Measurements from ENCODE around the gene ZBTB22.
A peak's percentile ranks its signal among the peaks of the same experiment; 100 is the strongest.
"Not testable (repeated sequence)": the region's sequence is repeated elsewhere in the genome, so short reads cannot be mapped to it uniquely, and the experiment has no call there.

ZBTB22 gene

DNA sequence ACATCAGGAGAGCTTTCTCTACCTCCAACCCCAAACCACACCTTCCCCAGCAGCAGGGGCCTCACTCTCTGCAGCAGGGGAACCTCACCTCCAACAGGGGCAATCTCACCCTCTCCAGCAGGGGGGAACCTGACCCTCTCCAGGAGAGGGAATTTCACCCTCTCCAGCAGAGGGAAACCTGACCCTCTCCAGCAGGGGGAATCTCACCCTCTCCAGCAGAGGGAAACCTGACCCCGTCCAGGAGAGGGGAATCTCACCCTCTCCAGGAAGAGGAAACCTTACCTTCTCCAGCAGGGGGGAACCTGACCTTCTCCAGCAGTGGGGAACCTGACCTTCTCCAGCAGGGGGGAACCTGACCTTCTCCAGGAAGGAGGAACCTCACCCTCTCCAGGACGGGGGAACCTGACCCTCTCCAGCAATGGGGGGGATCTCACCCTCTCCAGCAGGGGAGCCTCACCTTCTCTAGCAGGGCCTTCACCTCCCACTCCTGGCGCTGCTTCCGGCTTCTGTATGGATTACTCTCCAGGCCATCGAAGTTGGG is 37.5 kb downstream of the ZBTB22 start:
- DNase-seq (ENCODE audit: low read depth in 2 of 2), result no peak

DNA sequence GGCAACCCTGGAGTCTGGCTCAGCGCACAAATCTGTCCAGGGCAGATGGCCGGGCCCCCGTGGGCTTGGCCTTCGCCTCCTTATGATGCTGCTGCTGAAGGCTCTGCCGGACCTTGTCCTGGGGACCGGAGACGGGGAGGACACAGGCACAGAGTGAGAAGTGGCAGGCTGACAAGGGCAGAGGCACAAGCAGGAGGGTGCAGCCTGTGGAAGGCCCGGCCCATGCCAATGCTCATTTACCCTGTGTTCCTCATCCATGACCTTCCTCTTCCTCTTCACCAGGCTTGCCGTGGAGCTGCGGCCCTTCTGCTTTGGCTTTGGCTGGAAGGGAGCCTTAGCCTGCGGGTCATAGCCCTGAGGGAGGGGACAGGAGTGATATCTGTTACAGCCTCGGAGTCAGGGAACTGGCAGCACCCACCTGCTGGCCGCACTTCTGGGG is 38.3 kb downstream of the ZBTB22 start:
- DNase-seq (ENCODE audit: low read depth in 2 of 2), result no peak

DNA sequence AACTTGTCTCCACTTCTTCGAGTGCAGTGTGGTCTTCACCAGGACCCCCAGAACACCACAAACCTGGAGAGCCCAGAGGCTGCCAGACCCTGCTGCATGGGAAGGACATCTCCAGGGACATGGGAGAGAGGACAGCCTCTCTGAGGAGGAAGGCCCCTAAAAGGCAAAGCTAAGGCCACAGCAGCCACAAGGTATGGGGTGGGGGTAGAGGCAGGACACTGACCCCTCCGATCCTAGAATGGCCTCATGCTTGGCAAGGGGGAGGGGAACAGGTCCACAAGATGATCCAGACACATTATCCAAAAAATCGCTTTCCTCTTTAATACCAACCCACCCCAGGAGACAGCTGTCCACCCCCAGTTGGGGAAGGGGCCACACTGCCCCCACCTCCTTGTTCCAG is 38.7 kb downstream of the ZBTB22 start:
- no peak for DNase-seq (ENCODE audit: low read depth in 2 of 2)

DNA sequence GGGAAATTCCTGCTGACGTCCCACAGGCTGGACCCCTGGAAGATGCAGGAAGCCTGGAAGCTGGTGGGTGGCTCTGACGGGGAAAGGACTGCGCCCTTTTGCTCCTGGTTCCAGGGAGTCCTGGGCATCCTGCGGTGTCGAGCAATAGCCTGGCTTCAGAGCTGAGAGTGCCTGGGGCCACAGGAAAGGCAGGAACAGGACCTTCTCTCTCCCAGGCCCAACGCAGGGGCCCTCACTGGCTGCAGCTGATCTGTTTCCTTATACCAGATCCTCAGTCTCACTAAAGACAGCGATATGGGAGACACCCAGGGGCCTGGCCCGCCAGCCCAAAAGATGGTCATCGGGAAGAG is 39.2 kb downstream of the ZBTB22 start:
- DNase-seq (ENCODE audit: low read depth in 2 of 2), result no peak

DNA sequence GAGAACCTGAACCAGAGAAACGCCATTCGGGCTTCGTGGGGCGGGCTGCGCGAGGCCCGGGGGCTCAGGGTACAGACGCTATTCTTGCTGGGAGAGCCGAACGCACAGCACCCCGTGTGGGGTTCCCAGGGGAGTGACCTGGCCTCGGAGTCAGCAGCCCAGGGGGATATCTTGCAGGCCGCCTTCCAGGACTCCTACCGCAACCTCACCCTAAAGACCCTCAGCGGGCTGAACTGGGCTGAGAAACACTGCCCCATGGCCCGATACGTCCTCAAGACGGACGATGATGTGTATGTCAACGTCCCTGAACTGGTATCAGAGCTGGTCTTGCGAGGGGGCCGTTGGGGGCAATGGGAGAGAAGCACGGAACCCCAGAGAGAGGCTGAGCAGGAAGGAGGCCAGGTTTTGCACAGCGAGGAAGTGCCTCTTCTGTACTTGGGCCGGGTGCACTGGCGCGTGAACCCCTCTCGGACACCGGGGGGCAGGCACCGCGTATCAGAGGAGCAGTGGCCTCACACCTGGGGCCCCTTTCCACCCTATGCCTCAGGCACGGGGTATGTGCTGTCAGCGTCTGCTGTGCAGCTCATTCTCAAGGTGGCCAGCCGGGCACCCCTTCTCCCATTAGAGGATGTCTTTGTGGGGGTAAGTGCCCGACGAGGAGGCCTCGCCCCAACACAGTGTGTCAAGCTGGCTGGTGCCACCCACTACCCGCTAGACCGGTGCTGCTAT is 39.7 kb downstream of the ZBTB22 start:
- no peak for DNase-seq (ENCODE audit: low read depth in 2 of 2)

DNA sequence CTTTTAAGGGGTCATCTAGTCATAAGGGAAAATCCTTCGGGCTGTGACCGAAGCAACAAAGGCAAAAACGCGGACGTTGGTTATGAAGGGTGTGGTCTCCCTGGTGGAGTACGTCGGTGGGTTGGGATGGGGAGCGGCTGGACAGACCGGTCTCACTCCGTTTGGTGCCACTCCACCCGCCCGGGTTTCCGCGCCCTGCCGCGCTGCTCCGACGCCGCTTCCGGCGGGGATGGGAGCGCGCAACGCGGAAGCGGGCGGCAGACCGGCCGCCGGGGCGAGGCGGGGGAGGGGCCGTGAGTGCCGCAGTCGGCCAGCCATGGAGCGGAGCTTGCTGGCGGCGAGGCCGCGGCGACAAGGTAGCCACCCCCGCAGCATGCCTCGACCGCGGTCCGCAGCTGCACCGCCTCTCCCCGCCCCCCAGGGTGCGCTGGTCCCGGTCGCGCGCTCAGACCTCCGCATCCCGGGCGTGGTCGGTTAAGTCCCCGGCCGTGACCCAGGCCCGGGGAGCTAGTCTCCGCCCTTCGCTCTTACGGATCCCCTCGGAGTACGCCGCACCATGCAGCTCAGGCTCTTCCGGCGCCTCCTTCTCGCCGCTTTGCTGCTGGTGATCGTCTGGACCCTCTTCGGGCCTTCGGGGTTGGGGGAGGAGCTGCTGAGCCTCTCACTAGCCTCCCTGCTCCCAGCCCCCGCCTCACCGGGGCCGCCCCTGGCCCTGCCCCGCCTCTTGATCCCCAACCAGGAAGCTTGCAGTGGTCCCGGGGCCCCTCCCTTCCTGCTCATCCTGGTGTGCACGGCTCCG is 40.5 kb downstream of the ZBTB22 start, which contains the start of gene B3GALT4:
Gene B3GALT4, plus strand, starts transcription at position 260 of the 799 bp plus-strand sequence. Its CDS starts 297 bp downstream, at position 557.
- DNase-seq (ENCODE audit: low read depth in 2 of 2), result no peak

DNA sequence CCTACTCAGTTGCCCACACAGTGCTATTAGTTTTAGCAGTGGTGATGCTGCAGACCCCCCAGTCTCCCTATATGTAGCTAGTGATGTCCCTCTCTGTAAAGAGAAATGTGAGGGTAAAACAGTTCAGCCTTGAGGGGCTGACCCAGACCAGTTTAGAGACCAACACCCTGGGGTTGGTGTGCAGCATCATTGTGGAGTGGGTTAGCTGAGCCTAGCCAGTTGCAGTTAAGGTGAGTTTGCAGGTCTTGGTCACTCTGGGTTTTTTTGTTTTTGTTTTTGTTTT is 41.0 kb downstream of the ZBTB22 start:
- no peak for DNase-seq (ENCODE audit: low read depth in 2 of 2)

DNA sequence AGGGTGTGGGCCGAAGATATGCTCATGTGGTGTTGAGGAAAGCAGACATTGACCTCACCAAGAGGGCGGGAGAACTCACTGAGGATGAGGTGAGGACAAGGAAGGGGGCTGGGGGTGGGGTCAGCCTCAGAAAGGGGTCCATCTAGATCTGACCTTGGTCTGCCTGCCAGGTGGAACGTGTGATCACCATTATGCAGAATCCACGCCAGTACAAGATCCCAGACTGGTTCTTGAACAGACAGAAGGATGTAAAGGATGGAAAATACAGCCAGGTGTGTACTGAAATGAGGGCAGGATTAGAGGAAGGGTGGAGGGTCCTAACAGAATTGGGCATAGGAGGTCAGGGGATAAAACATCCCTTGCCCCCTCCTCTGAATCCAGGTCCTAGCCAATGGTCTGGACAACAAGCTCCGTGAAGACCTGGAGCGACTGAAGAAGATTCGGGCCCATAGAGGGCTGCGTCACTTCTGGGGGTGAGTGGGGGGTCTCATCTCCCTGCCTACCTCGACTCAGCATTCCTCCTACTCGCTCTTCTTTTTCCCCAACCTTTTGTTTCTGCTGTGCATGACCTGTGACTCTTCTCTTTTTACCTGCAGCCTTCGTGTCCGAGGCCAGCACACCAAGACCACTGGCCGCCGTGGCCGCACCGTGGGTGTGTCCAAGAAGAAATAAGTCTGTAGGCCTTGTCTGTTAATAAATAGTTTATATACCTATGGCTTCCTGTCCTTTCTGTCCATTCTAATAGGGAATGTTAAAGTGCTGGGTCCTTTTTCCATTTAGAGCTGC is 41.6 kb downstream of the ZBTB22 start:
- not testable (repeated sequence) for DNase-seq (ENCODE audit: low read depth in 2 of 2)

DNA sequence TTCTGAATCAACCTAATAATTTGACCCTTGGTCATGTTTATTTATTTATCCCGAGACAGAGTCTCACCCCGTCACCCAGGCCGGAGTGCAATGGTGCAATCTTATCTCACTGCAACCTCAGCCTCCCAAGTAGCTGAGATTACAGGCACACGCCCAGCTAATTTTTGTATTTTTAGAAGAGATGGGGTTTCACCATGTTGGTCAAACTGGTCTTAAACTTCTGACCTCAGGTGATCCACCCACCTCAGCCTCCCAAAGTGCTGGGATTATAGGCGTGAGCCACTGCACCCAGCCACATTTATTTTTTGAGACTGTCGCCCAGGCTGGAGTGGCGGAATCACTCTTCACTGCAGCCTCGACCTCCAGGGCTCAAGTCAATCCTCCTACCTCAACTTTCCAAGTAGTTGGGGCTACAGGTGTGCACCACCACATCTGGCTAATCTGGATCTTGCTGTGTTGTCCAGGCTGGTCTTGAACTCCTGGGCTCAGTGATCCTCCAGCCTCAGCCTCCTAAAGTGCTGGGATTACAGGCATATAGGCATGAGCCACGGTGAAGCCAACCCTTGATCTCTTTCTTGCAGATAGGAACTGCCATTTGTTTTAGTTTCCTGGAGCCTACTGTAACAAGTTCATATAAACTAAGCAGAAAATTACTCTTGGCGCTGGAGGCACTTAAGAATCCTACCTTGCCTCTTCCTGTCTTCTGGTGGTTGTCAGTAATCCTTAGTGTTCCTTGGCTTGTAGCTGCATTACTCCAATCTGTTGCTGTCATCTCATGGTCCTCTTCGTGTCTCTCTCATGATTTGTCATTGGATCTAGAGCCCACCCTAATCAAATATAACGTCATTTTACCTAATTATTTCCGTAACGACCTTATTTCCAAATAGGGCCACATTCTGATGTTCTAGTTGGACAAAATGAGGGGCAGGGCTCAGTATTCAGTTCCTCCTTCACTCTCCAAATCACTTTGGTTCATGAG is 43.3 kb downstream of the ZBTB22 start:
- DNase-seq (ENCODE audit: low read depth in 2 of 2), result no peak

DNA sequence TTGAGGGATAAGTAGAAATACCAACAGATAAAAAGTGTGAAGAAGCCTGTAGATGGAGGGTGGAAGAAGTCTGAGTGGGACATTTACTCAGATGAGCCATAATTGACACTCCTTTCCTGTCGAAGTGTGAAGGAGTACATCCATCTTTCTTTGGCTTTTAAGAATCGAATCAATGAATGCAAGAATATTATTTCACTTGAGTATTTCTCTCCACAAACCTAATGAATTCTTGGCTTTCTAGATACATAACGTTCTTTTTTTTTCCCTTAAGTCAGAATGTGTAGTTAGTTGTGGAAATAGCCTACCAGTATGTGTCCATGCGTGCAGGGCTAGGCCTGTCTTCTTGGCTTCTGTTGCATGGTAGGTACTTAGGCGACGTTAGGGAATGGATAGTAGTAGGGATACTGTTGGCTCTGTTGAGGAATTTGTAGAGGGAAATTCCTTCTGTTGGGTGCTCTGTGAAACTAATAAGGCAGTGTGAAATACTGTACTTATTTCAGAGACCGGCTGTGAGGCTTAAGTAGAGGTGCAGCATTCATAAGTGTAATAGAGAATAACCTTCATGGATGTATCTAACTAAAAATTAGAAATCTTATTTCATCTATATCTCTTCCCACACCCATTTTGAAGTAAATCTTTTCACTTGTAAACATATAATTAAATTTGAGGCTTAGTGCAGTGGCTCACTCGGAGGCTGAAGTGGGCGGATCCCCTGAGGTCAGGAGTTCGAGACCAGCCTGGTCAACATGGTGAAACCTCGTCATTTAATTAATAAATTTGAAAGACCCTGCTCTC is 44.2 kb downstream of the ZBTB22 start:
- no peak for DNase-seq (ENCODE audit: low read depth in 2 of 2)

DNA sequence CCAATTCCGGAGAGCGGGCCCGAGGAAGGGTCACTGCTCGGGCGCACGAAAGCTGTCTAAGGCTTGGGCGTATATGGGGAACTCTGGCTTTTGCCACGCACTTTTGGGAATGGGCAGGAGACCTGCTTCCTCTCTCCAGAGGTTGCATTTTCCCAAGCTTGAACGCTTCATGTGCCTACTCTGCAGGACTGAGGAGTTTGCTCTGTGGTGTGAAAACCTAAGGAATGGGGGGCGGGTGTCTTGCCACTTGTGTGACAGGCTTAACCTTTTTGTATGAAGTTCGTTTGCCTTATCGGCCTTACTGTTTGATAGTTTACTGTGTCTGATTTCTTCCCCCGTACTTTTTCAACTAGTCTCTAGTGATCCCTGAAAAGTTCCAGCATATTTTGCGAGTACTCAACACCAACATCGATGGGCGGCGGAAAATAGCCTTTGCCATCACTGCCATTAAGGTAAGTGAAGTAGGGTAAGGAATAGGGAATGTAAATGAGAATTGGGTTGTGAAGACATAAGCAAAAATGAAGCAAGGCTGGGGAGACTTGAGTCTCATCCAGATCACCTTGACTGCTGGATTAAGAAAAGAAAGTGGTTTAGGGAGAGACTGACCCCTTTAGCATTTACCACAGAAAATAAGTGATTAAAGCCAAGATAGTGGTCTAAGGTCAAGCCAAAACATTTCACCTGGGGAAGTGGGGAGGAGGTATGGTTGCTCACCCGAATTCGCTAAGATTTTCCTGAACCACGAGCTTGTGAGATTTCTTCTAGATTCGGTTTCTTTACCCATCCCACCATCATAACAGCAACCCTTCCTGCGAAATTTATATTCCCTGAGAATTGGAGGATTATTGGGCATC is 45.0 kb downstream of the ZBTB22 start:
- DNase-seq (ENCODE audit: low read depth in 2 of 2), result no peak

DNA sequence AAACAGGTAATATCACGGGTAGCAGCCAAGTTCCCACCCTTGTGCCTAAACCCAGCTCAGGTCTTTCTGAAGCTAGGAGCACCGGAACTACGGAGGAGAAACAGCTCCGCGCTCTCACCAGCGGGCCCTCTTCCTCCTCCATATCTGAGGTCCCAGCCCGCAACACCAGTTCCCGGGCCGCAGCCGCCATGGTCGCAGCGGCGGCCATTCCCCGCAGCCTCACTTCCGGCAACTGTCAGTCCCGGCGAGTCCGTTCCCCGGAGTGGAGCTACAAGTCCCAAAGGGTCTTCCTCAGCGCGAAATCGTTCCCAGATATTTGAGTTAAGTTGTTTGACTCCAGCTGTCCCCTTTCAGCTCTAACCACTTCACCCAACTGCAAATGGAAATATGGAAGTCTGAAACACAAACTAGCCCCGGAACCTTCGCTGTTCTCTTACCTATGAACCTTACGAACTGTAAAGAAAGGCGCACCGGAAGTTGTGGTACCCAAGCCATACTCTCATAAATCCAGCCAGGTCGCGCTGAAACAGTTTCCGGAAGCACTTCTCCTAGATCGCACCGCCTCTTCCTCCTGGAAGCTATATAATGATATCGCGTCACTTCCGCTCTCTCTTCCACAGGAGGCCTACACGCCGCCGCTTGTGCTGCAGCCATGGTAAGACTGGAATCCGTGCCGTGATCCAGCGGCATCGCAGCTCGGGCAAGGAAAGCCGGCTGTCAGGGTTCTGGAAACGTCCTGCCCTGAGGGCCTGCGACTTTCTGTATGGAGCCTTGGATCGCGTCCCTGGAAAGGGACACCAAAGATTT is 45.9 kb downstream of the ZBTB22 start, which contains the start of the genes RPS18 and VPS52:
Gene RPS18, plus strand, starts transcription at position 608 of the 807 bp plus-strand sequence. Its CDS starts 45 bp downstream, at position 653.
Gene VPS52, minus strand, starts transcription at position 409 of the 807 bp plus-strand sequence. Its CDS starts 201 bp downstream, at position 208.
- DNase-seq (ENCODE audit: low read depth in 2 of 2), result peak; percentile 72 to 86

DNA sequence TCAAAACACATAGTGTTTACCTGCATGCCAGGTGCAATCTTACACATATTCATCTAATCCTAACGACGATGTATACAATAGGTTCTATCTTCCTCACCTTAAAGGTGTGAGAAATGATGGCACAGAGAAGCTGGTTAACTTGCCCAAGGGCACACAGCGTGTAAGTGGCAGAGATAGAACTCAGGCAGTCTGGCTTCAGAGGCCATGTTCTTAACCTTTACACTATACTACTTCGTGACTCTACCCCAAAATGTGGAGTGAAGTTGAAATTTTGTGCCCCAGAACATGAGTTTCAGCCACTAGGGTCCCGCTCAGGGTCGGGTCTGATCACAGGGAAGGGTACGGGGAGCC is 46.5 kb downstream of the ZBTB22 start:
- no peak for DNase-seq (ENCODE audit: low read depth in 2 of 2)
